Colonic mucosa (tissue), 4 donors: Measurements from ENCODE around the gene TLR5. TPM values are rescaled to one million over a fixed set of nuclear protein-coding genes. Genes with fewer than 3 reads are reported as not detected.

ENCODE experiments used
- DNase-seq: peaks from one replicate; pipeline ENCODE4 v3.0.0-alpha.2; 2020
- H3K27ac ChIP-seq: fragments of 200-600 bp; one replicate; pipeline ENCODE4 v1.8.0; 2021
- H3K27me3 ChIP-seq: fragments of 200-600 bp; one replicate; pipeline ENCODE4 v1.8.0; 2021
- H3K36me3 ChIP-seq: fragments of 200-600 bp; one replicate; pipeline ENCODE4 v1.8.0; 2021
- H3K4me1 ChIP-seq: fragments of 200-600 bp; one replicate; pipeline ENCODE4 v1.8.0; 2021; ENCODE audit warnings: mild to moderate bottlenecking
- H3K4me3 ChIP-seq: fragments of 200-600 bp; one replicate; pipeline ENCODE4 v1.8.0; 2021
- H3K9ac ChIP-seq, 2 donors: one replicate each; pipeline ENCODE4 v1.7.0; 2013; ENCODE audit warnings: control low read depth in 2 of 2, low read depth in 2 of 2, low read length in 2 of 2
- H3K9me3 ChIP-seq: fragments of 200-600 bp; one replicate; pipeline ENCODE4 v1.8.0; 2021
- intact Hi-C: fragments of 100-400 bp; cut with DNase I; formaldehyde crosslinking; loops from one replicate; pipeline ENCODE4 v1.14.1; 2022
- total RNA-seq, 2 donors: library from RNA; stranded (reverse); fragmentation: NEBNext Ultra II Directional in 1 of 2; extraction: Animal tissue kit (Norgen Biotek cat#: 25700) in 1 of 2; gene quantifications; one replicate each; pipeline ENCODE4 v1.2.1, GENCODE V29; 2021
- TF ChIP-seq, protein P1 (sequence below): fragments of 200-600 bp; IDR thresholded peaks from one replicate; pipeline ENCODE4 v1.8.0; 2022; ENCODE audit warnings: antibody characterized with exemption, mild to moderate bottlenecking
- donor health status: healthy.
- donor health status: DM: no; HTN: no; CAD: no.
- donor health status: DM: no; HTN: no; CAD: no.

TLR5 gene, protein sequence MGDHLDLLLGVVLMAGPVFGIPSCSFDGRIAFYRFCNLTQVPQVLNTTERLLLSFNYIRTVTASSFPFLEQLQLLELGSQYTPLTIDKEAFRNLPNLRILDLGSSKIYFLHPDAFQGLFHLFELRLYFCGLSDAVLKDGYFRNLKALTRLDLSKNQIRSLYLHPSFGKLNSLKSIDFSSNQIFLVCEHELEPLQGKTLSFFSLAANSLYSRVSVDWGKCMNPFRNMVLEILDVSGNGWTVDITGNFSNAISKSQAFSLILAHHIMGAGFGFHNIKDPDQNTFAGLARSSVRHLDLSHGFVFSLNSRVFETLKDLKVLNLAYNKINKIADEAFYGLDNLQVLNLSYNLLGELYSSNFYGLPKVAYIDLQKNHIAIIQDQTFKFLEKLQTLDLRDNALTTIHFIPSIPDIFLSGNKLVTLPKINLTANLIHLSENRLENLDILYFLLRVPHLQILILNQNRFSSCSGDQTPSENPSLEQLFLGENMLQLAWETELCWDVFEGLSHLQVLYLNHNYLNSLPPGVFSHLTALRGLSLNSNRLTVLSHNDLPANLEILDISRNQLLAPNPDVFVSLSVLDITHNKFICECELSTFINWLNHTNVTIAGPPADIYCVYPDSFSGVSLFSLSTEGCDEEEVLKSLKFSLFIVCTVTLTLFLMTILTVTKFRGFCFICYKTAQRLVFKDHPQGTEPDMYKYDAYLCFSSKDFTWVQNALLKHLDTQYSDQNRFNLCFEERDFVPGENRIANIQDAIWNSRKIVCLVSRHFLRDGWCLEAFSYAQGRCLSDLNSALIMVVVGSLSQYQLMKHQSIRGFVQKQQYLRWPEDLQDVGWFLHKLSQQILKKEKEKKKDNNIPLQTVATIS
- total RNA-seq: 1 to 10 TPM; 1.7 to 3.0 TPM

DNA sequence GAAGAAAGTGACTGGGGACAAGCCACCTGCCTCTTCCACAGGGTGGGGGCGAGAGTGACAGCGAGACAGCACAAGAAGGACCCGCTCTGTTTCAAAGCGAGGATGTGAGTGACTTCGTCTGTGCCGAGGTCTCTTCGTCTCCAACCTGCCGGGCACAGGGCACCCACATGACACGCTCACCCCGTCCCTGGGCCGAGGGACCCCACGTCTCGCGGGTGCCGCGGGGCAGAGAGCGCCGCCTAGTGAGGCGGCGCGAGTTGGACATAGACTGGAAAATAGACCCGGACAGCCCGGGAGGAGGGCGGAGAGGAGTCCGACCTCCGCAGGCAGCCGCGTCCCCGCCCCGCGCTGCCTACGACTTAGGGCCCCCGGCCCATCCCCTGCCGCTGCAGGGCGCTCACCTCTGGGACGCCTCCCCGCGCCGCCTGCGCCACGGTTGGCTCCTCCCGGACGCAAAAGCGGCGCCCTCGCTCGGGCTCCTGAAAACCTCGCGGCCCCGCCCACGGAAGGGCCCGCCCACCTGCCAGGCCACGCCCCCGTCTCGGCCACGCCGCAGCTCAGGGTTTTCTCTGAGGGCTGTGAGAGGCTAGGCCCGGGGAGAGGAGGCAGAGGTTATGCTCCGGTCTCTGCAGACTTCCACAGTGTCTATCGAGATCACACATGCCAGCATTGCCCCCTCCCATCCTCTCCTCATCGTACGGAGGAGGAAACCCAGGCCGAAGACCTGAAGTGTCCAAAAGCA, at the start of gene TLR5:
TSS of gene TLR5 (minus strand) at position 454 of the 742 bp plus-strand sequence. CDS start 30,217 bp downstream, outside the sequence.
- peaks cover 8% of the 10 kb centered on the region for H3K4me1 ChIP-seq
- H3K9ac ChIP-seq: peak within 1 kb of the TSS; percentile 60 to 74
- H3K9me3 ChIP-seq: no peaks in the 10 kb centered on the region
- intact Hi-C loops: loop anchor here (10.0 kb wide), 1 partner anchor 212 kb away; no protein-coding TSS in a partner anchor
- peak within 1 kb of the TSS; percentile 53 for H3K4me3 ChIP-seq
- peak within 1 kb of the TSS; percentile 50 for H3K27ac ChIP-seq
- no peaks in the 10 kb centered on the region for H3K36me3 ChIP-seq
- TF ChIP-seq, protein P1, sequence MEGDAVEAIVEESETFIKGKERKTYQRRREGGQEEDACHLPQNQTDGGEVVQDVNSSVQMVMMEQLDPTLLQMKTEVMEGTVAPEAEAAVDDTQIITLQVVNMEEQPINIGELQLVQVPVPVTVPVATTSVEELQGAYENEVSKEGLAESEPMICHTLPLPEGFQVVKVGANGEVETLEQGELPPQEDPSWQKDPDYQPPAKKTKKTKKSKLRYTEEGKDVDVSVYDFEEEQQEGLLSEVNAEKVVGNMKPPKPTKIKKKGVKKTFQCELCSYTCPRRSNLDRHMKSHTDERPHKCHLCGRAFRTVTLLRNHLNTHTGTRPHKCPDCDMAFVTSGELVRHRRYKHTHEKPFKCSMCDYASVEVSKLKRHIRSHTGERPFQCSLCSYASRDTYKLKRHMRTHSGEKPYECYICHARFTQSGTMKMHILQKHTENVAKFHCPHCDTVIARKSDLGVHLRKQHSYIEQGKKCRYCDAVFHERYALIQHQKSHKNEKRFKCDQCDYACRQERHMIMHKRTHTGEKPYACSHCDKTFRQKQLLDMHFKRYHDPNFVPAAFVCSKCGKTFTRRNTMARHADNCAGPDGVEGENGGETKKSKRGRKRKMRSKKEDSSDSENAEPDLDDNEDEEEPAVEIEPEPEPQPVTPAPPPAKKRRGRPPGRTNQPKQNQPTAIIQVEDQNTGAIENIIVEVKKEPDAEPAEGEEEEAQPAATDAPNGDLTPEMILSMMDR: peak; percentile 47
- H3K27me3 ChIP-seq: no peaks in the 10 kb centered on the region
- DNase-seq: peak; percentile 94

DNA sequence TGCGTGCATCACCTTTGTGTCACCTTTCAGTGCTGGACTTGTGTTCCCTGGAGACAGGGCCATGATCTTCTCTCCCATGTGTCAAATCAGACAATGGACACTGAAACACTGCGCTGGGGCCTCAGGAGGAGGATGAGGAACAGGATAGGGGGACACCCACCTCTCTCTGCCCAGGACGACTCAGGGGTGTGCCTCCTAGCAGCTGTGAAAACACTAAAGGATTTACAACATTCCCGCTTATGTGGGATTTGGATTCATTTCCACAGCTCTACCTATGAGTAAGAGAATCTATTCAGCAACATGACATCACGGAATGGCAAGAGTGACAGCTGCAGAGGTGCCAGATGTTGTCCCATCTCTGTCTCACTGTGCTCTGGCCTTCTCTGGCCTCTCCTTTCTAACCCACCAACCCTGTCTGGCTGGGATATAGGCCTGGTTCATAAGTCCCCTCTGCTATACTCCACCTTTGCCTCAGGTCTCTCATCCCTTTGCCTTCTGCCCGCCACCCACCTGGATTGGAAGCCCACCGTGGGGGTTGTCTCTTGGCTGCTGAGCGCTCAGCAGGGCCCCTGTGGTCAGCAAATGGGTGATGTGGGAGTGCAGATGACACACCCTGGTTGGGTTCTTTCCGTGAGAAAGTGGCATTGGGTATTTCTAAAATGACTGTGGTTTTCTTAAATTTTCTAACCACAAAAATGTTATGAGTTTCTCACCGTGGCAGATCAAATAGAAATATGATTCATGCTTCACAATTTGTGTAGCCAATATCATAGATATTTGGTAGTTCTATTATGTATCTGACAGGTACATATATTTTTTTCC, 47.1 kb upstream of the TLR5 start:
- Histone ChIP-seq H3K9ac (no peak overlapping the region), H3K27ac (no peak overlapping the region)
- intact Hi-C loops: no loop called here

DNA sequence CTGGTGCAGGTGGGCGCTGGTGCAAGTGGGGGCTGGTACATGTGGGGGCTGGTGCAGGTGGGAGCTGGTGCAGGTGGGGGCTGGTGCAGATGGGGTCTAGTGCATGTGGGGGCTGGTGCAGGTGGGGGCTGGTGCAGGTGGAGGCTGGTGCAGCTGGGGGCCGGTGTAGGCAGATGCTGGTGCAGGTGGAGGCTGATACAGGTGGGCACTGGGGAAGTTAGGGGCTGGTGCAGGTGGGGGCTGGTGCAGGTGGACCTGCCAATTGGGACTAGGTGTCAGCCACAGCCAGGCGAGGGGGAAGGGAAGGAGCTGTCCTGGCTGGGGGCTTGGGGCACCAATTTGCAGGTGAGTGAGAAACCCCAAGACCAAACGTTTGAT, 46.5 kb upstream of the TLR5 start:
- TF ChIP-seq, protein P1: no peak
- intact Hi-C loops: no loop called here

More for the DNA sequence above, 47.1 kb upstream of the TLR5 start:
- TF ChIP-seq, protein P1: no peak
- Histone ChIP-seq H3K4me1 (no peaks in the 10 kb centered on the region), H3K27me3 (no peaks in the 10 kb centered on the region), H3K4me3 (no peak overlapping the region), H3K9me3 (no peaks in the 10 kb centered on the region), H3K36me3 (no peaks in the 10 kb centered on the region)
- DNase-seq: no peak

DNA sequence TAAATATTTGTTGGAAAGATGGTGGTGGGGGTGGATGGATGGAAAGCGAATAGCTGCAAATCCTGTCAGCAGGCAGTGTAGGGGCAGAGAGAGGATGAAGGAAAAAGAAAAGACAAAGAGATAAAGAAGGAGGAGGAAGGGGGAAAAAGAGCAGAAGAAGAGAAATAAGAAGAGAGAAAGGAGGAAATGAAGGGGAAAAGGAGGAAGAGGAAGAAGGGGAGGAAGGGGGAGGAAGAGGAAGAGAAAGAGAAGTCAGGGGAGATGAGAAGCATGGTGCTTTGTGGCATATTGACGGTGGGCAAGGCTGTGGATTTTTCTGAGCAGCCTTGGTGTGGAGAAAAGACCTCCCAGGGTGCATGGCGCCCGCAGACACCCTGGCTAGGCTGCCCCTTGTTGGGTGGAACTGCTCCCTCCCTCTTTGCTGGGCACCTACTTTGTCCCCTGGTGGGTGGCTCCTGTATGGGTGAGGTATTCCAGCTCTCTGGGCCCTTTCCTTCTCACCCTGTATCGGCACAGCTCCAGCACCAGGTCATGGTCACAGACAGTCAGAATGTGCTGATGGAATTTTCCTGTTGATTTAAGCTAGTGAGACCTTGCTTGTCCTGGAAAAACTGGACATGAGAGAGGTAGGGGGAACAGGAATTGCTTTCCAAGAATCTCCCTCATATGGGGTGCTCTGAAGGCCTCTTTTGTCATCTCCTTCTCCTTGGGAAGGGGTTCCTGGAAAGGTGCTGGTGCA, 45.7 kb upstream of the TLR5 start:
- H3K4me3 ChIP-seq: no peak overlapping the region
- no peaks in the 10 kb centered on the region for H3K36me3 ChIP-seq
- H3K4me1 ChIP-seq: no peaks in the 10 kb centered on the region
- DNase-seq: no peak
- intact Hi-C loops: no loop called here
- no peaks in the 10 kb centered on the region for H3K9me3 ChIP-seq
- H3K9ac ChIP-seq: no peak overlapping the region
- H3K27me3 ChIP-seq: no peaks in the 10 kb centered on the region
- TF ChIP-seq, protein P1: no peak
- H3K27ac ChIP-seq: no peak overlapping the region

More for the DNA sequence above, 46.5 kb upstream of the TLR5 start:
- H3K36me3 ChIP-seq: no peaks in the 10 kb centered on the region
- H3K9ac ChIP-seq: no peak overlapping the region
- H3K4me1 ChIP-seq: no peaks in the 10 kb centered on the region
- DNase-seq: no peak
- H3K27me3 ChIP-seq: no peaks in the 10 kb centered on the region
- no peaks in the 10 kb centered on the region for H3K9me3 ChIP-seq
- no peak overlapping the region for H3K4me3 ChIP-seq
- no peak overlapping the region for H3K27ac ChIP-seq
